ENCODE results near the gene LAMTOR4. TPM values are rescaled to one million over a fixed set of nuclear protein-coding genes. Genes with fewer than 3 reads are reported as not detected.
A peak's percentile ranks its signal among the peaks of the same experiment; 100 is the strongest.

The LAMTOR4 gene
- total and polyA plus RNA-seq, 2 of the 13 experiments (the other 11 are each of a cell fraction or from before 2014, with no cell fraction given) = 115 to 118 TPM

DNA sequence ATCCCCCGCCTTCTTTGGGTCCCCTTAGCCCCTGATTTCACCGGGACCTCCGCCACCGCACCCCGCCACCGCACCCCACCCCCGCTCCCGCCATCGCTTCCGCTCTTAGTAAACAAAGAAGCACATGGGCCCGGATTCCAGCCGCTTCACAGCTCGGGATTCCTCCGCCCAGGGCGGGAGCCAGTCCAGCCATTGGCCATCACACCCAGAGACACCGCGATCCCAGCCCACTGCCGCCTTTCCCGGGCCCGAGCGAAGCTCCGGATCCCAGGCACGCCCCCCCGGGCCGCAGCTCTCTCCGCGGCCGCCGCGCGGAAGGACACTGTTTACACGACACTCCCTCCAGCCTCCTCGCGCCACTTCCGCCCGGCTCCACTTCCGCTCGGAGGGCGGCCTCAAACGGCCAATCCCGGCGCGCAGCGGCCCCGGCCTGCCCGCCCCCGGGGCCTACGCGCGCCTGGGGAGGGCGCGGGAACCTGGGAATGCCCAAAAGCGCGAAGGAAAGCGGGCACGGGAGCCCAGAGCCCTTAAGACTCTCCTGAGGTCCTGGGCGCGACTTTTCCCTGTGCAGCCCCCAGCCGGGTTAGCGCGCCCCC, 48.2 kb upstream of the LAMTOR4 start (continued):
- peak; percentile 59; the same call in 1 of the 2 replicates for TF ChIP-seq GMEB2 (CRISPR knock-in tag; IDR thresholded peaks at IDR 0.05; ENCODE audit: low read depth)
- TF ChIP-seq CTCF (CRISPR knock-in tag; IDR thresholded peaks at IDR 0.05) = no peak
- TF ChIP-seq CHCHD3 (CRISPR knock-in tag; IDR thresholded peaks at IDR 0.05) = peak; percentile 70; the same call in 1 of the 2 replicates
- TF ChIP-seq, protein P1, sequence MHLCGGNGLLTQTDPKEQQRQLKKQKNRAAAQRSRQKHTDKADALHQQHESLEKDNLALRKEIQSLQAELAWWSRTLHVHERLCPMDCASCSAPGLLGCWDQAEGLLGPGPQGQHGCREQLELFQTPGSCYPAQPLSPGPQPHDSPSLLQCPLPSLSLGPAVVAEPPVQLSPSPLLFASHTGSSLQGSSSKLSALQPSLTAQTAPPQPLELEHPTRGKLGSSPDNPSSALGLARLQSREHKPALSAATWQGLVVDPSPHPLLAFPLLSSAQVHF (CRISPR knock-in tag; IDR thresholded peaks at IDR 0.05) = no peak
- no peak; the same call in 1 of the 2 replicates for TF ChIP-seq BRF2 (CRISPR knock-in tag; IDR thresholded peaks at IDR 0.05)
- TF ChIP-seq TFAP4 (IDR thresholded peaks at IDR 0.05; ENCODE audit: borderline replicate concordance, low read depth) = peak; percentile 67; the same call in 1 of the 2 replicates
- TF ChIP-seq ZMAT5 (CRISPR knock-in tag; IDR thresholded peaks at IDR 0.05; ENCODE audit: borderline replicate concordance, low read depth) = no peak
- peak; percentile 86 for TF ChIP-seq ZNF205 (CRISPR knock-in tag; IDR thresholded peaks at IDR 0.05)
- 0 out of 2 replicates have a peak, but pooled peaks have one; percentile 4 for TF ChIP-seq ZSCAN30 (CRISPR knock-in tag; IDR thresholded peaks at IDR 0.05)
- TF ChIP-seq RFXAP (CRISPR knock-in tag; IDR thresholded peaks at IDR 0.05; ENCODE audit: borderline replicate concordance) = peak; percentile 98
- TF ChIP-seq NFE2L2 (IDR thresholded peaks at IDR 0.05; ENCODE audit: low read length) = no peak
- peak; percentile 56; the same call in 1 of the 2 replicates for TF ChIP-seq FOXC1 (CRISPR knock-in tag; IDR thresholded peaks at IDR 0.05; ENCODE audit: borderline replicate concordance)
- TF ChIP-seq ZBTB43 (CRISPR knock-in tag; conservative IDR thresholded peaks at IDR 0.05) = no peak; the same call in 1 of the 2 replicates
- TF ChIP-seq HCFC1 (IDR thresholded peaks at IDR 0.05; ENCODE audit: low read depth, low read length) = peak; percentile 43; the same call in 1 of the 2 replicates
- TF ChIP-seq CHD4 (IDR thresholded peaks at IDR 0.05; ENCODE audit: borderline replicate concordance, low read length) = no peak
- peak; percentile 83 for TF ChIP-seq FOXP4 (CRISPR knock-in tag; IDR thresholded peaks at IDR 0.05)
- peak; percentile 34; the same call in 1 of the 2 replicates for TF ChIP-seq BCL6 (CRISPR knock-in tag; IDR thresholded peaks at IDR 0.05)
- peak; percentile 75 for TF ChIP-seq ATF7-NPFF (CRISPR knock-in tag; IDR thresholded peaks at IDR 0.05; ENCODE audit: low read depth)
